Upper lobe of left lung (tissue), 6 donors: Measurements from ENCODE around the gene SDF2L1. TPM values are rescaled to one million over a fixed set of nuclear protein-coding genes. Genes with fewer than 3 reads are reported as not detected.
"Not testable (repeated sequence)": the region's sequence is repeated elsewhere in the genome, so short reads cannot be mapped to it uniquely, and the experiment has no call there.

ENCODE experiments used
- ATAC-seq, 2 donors: fragments of 200-7000 bp; cut with Tn5 transposase; one replicate each; pipeline ENCODE4 v1.9.1; 2022; ENCODE audit warnings: mild to moderate bottlenecking in 2 of 2, moderate library complexity in 2 of 2; ENCODE audit not compliant: low FRiP score in 2 of 2
- DNase-seq, 2 donors: peaks; one replicate each; pipeline ENCODE4 v3.0.0-alpha.2; 2019 to 2020
- H3K27ac ChIP-seq, 4 donors: fragments of 200-600 bp; sonication (generic); one replicate each; pipeline ENCODE4 v1.5.1; 2016 to 2019
- H3K27me3 ChIP-seq, 4 donors: fragments of 200-600 bp; sonication (generic); one replicate each; pipeline ENCODE4 v1.5.1; 2017 to 2019
- H3K36me3 ChIP-seq, 4 donors: fragments of 200-600 bp; sonication (generic); one replicate each; pipeline ENCODE4 v1.5.1; 2016 to 2019
- H3K4me1 ChIP-seq, 4 donors: fragments of 200-600 bp; sonication (generic); one replicate each; pipeline ENCODE4 v1.5.1; 2018 to 2019
- H3K4me3 ChIP-seq, 4 donors: fragments of 200-600 bp; sonication (generic); one replicate each; pipeline ENCODE4 v1.5.1; 2017 to 2019; ENCODE audit warnings: mild to moderate bottlenecking in 2 of 4, moderate library complexity in 1 of 4
- H3K9me3 ChIP-seq, 4 donors: fragments of 200-600 bp; sonication (generic); one replicate each; pipeline ENCODE4 v1.5.1; 2018 to 2019
- CTCF ChIP-seq, 6 experiments: fragments of 450-650 bp in 4 of 6; fragments of 200-600 bp in 2 of 6; sonication (generic) in 2 of 6; IDR thresholded peaks; one replicate each; pipeline ENCODE4 v1.5.1; 2016 to 2019; ENCODE audit warnings: antibody characterized with exemption in 6 of 6
- EP300 ChIP-seq, 4 donors: sonication (generic); formaldehyde crosslinking; IDR thresholded peaks; one replicate each; pipeline ENCODE4 v1.5.1; 2017; ENCODE audit warnings: antibody characterized with exemption in 4 of 4, control low read depth in 2 of 4
- POLR2A ChIP-seq, 4 donors: fragments of 450-650 bp; IDR thresholded peaks; one replicate each; pipeline ENCODE4 v1.5.1; 2016 to 2017; ENCODE audit warnings: antibody characterized with exemption in 4 of 4, mild to moderate bottlenecking in 2 of 4
- POLR2AphosphoS5 ChIP-seq, 2 donors: sonication (generic); formaldehyde crosslinking; IDR thresholded peaks; one replicate each; pipeline ENCODE4 v1.5.1; 2017; ENCODE audit warnings: antibody characterized with exemption in 2 of 2
- WGBS, 2 donors: methylation state at CpG; one replicate each; pipeline ENCODE4 v1.1.5; 2017 to 2018; 5-methylcytosine and 5-hydroxymethylcytosine counted together
- total RNA-seq, 6 donors: library from RNA; depleted of rRNA in 4 of 6; stranded (reverse); fragments of >200 nt in 4 of 6; gene quantifications; one replicate each; pipeline versions ENCODE4 v1.1.0 to v1.2.1, GENCODE V29; 2016 to 2021
- donor health status: DM: no; HTN: no; CAD: no; lungs with moderate emphysema.
- donor health status: DM: no; HTN: yes; CAD: no; lungs with severe emphysema.

The SDF2L1 gene
- total RNA-seq, 6 donors from 2014 or later = 3.1 to 73.1 (median 38.9) TPM

GRCh38 chr22:21605887-21606564 is 36.1 kb upstream of the SDF2L1 start:
- DNase-seq = no peak
- ATAC-seq = no peak

GRCh38 chr22:21606775-21607174 is 35.3 kb upstream of the SDF2L1 start:
- peaks cover 0 to 13% (median 9%) of the 10 kb centered on the region in 4 donors for H3K36me3 ChIP-seq
- ATAC-seq (no peak), DNase-seq (no peak)
- no peaks in the 10 kb centered on the region for H3K9me3 ChIP-seq
- no peak overlapping the region for H3K27ac ChIP-seq
- no peak overlapping the region for H3K4me3 ChIP-seq
- WGBS, 2 donors = 95% methylated on average over 7 to 8 of the region's 8 CpGs
- peaks cover 0 to 17% (median 5%) of the 10 kb centered on the region in 4 donors for H3K4me1 ChIP-seq
- no peaks in the 10 kb centered on the region for H3K27me3 ChIP-seq
- no peak for TF ChIP-seq POLR2A (IDR thresholded peaks at IDR 0.05)
- no peak for TF ChIP-seq POLR2AphosphoS5 (IDR thresholded peaks at IDR 0.05)
- no peak for TF ChIP-seq EP300 (IDR thresholded peaks at IDR 0.05)
- TF ChIP-seq CTCF (IDR thresholded peaks at IDR 0.05) = no peak

More at GRCh38 chr22:21605887-21606564, 36.1 kb upstream of the SDF2L1 start:
- TF ChIP-seq EP300 (IDR thresholded peaks at IDR 0.05) (no peak), POLR2A (IDR thresholded peaks at IDR 0.05) (no peak), CTCF (IDR thresholded peaks at IDR 0.05) (no peak), POLR2AphosphoS5 (IDR thresholded peaks at IDR 0.05) (no peak)
- Histone ChIP-seq H3K4me3 (no peak overlapping the region), H3K4me1 (peaks cover 0 to 17% (median 5%) of the 10 kb centered on the region in 4 donors), H3K27ac (no peak overlapping the region), H3K36me3 (peaks cover 0 to 5% (median 3%) of the 10 kb centered on the region in 4 donors), H3K9me3 (no peaks in the 10 kb centered on the region), H3K27me3 (no peaks in the 10 kb centered on the region)
- WGBS, 2 donors = 85 to 97% methylated on average over 6 to 7 of the region's 7 CpGs

- not testable (repeated sequence) for H3K27me3 ChIP-seq, H3K4me3 ChIP-seq, DNase-seq, H3K4me1 ChIP-seq, H3K27ac ChIP-seq, ATAC-seq, H3K9me3 ChIP-seq
- H3K36me3 ChIP-seq = peaks cover 0 to 38% (median 19%) of the 10 kb centered on the region in 4 donors
- 95 to 98% methylated on average over 11 of the region's 11 CpGs for WGBS, 2 donors
Measured at GRCh38 chr22:21609556-21610157, 32.4 kb upstream of the SDF2L1 start.

- ATAC-seq (no peak), DNase-seq (no peak)
- TF ChIP-seq POLR2AphosphoS5 (IDR thresholded peaks at IDR 0.05) (no peak), POLR2A (IDR thresholded peaks at IDR 0.05) (no peak), EP300 (IDR thresholded peaks at IDR 0.05) (no peak), CTCF (IDR thresholded peaks at IDR 0.05) (no peak)
- no peak overlapping the region for H3K4me3 ChIP-seq
- H3K27me3 ChIP-seq = no peaks in the 10 kb centered on the region
- H3K4me1 ChIP-seq = no peaks in the 10 kb centered on the region
- peaks cover 0 to 51% (median 24%) of the 10 kb centered on the region in 4 donors for H3K36me3 ChIP-seq
- H3K27ac ChIP-seq = no peak overlapping the region
- no peaks in the 10 kb centered on the region for H3K9me3 ChIP-seq
- 80 to 96% methylated on average over 4 of the region's 4 CpGs for WGBS, 2 donors
Measured at GRCh38 chr22:21611210-21611977, 30.7 kb upstream of the SDF2L1 start.

GRCh38 chr22:21612858-21613257 is 29.2 kb upstream of the SDF2L1 start:
- WGBS, 2 donors = 94 to 95% methylated on average over 4 to 7 of the region's 7 CpGs
- Histone ChIP-seq H3K9me3 (no peaks in the 10 kb centered on the region), H3K4me1 (no peaks in the 10 kb centered on the region), H3K27ac (no peak overlapping the region), H3K4me3 (no peak overlapping the region), H3K36me3 (peaks cover 0 to 52% (median 24%) of the 10 kb centered on the region in 4 donors), H3K27me3 (no peaks in the 10 kb centered on the region)
- DNase-seq (no peak), ATAC-seq (peak in 1 of 2 donors; percentile 22)
- TF ChIP-seq EP300 (IDR thresholded peaks at IDR 0.05) (no peak), POLR2A (IDR thresholded peaks at IDR 0.05) (no peak), CTCF (IDR thresholded peaks at IDR 0.05) (no peak)
